Lower leg skin (tissue), 4 donors: ENCODE data around the gene RFK. TPM values are rescaled to one million over a fixed set of nuclear protein-coding genes. Genes with fewer than 3 reads are reported as not detected.

Experiments used
- DNase-seq, 2 donors: peaks; one replicate each; pipeline ENCODE4 v3.0.0-alpha.2; 2019; ENCODE audit warnings: low spot score in 2 of 2
- H3K4me3 ChIP-seq: fragments of 200-600 bp; sonication (generic); 2 replicates; pipeline ENCODE4 v1.5.1; 2017; ENCODE audit warnings: mild to moderate bottlenecking, low read depth; ENCODE audit not compliant: poor library complexity, severe bottlenecking
- POLR2A ChIP-seq, 2 donors: fragments of 450-650 bp; IDR thresholded peaks; one replicate each; pipeline ENCODE4 v1.6.1; 2016 to 2017; ENCODE audit warnings: antibody characterized with exemption in 2 of 2, mild to moderate bottlenecking in 1 of 2, moderate library complexity in 1 of 2
- WGBS, 2 donors: methylation state at CpG; one replicate each; pipeline ENCODE4 v1.1.5; 2018; 5-methylcytosine and 5-hydroxymethylcytosine counted together
- intact Hi-C: fragments of 100-400 bp; cut with DNase I; formaldehyde crosslinking; loops from one replicate; pipeline ENCODE4 v1.15.0; 2023; ENCODE audit warnings: low total_unique reads
- total RNA-seq, 4 donors: library from RNA; depleted of rRNA; stranded (reverse); fragments of >200 nt; gene quantifications; one replicate each; pipeline ENCODE4 v1.1.0, GENCODE V29; 2016
- TF ChIP-seq, protein P1 (sequence below), 3 donors: fragments of 450-650 bp; IDR thresholded peaks; one replicate each; pipeline ENCODE4 v1.5.1; 2016; ENCODE audit warnings: antibody characterized with exemption in 3 of 3, mild to moderate bottlenecking in 3 of 3, moderate library complexity in 2 of 3

The RFK gene
- total RNA-seq, 4 donors from 2014 or later = 10.8 to 20.4 (median 14.1) TPM

- no peak for TF ChIP-seq POLR2A (IDR thresholded peaks at IDR 0.05)
- TF ChIP-seq, protein P1, sequence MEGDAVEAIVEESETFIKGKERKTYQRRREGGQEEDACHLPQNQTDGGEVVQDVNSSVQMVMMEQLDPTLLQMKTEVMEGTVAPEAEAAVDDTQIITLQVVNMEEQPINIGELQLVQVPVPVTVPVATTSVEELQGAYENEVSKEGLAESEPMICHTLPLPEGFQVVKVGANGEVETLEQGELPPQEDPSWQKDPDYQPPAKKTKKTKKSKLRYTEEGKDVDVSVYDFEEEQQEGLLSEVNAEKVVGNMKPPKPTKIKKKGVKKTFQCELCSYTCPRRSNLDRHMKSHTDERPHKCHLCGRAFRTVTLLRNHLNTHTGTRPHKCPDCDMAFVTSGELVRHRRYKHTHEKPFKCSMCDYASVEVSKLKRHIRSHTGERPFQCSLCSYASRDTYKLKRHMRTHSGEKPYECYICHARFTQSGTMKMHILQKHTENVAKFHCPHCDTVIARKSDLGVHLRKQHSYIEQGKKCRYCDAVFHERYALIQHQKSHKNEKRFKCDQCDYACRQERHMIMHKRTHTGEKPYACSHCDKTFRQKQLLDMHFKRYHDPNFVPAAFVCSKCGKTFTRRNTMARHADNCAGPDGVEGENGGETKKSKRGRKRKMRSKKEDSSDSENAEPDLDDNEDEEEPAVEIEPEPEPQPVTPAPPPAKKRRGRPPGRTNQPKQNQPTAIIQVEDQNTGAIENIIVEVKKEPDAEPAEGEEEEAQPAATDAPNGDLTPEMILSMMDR (IDR thresholded peaks at IDR 0.05) = no peak
- WGBS, 2 donors = 37 to 47% methylated on average over 1 of the region's 1 CpG
Measured at GRCh38 chr9:76399856-76400255, 5.6 kb upstream of the RFK start.

DNA sequence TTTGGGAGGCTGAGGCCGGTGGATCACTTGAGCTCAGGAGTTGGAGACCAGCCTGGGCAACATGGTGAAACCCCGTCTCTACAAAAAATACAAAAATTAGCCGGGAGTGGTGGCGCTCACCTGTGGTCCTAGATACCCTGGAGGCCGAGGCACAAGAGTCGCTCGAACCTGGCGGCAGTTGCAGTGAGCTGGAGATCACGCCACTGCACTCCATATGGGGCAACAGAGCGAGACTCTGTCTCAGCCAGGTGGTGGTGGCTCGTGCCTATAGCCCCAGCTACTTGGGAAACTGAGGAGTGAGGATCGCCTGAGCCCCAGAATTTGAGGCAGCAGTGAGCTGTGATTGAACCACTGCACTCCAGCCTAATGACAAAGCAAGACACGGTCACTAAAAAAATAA lies 2.4 kb upstream of the RFK start:
- TF ChIP-seq POLR2A (IDR thresholded peaks at IDR 0.05) = no peak
- TF ChIP-seq, protein P1 (IDR thresholded peaks at IDR 0.05) = no peak
- no peak for DNase-seq
- intact Hi-C loops = no loop called here
- WGBS, 2 donors = 95 to 96% methylated on average over 13 of the region's 13 CpGs
- H3K4me3 ChIP-seq = no peak overlapping the region

More at GRCh38 chr9:76399856-76400255, 5.6 kb upstream of the RFK start:
- no peak for DNase-seq
- H3K4me3 ChIP-seq = no peak overlapping the region
- intact Hi-C loops = no loop called here

DNA sequence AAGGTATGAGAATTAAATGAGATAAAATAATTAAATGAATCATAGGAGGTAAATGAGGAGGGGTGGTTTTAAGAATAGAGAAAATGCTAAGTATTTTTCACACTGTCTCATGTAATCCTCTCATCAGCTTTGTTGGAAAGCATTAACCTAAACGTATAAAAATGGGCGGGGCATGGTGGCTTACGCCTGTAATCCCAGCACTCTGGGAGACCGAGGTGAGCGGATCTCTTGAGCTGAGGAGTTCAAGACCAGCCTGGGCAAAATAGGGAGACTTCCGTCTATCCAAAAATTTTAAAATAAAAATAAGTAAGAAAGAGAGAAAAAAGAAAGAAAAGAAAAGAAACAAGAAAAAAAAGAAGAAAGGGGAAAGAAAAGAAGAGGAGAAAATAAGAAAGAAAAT lies 1.9 kb upstream of the RFK start:
- H3K4me3 ChIP-seq = no peak overlapping the region
- WGBS, 2 donors = 89 to 92% methylated on average over 6 of the region's 6 CpGs
- intact Hi-C loops = no loop called here
- TF ChIP-seq POLR2A (IDR thresholded peaks at IDR 0.05) = no peak
- TF ChIP-seq, protein P1 (IDR thresholded peaks at IDR 0.05) = no peak
- peak in 1 of 2 donors; percentile 58 for DNase-seq

- TF ChIP-seq POLR2A (IDR thresholded peaks at IDR 0.05) = no peak
- TF ChIP-seq, protein P1 (IDR thresholded peaks at IDR 0.05) = no peak
- peak in 1 of 2 donors; percentile 56 for DNase-seq
- H3K4me3 ChIP-seq = no peak overlapping the region
- WGBS, 2 donors = 76 to 80% methylated on average over 10 of the region's 10 CpGs
- intact Hi-C loops = no loop called here
Measured at GRCh38 chr9:76395381-76395780, 1.2 kb upstream of the RFK start.

DNA sequence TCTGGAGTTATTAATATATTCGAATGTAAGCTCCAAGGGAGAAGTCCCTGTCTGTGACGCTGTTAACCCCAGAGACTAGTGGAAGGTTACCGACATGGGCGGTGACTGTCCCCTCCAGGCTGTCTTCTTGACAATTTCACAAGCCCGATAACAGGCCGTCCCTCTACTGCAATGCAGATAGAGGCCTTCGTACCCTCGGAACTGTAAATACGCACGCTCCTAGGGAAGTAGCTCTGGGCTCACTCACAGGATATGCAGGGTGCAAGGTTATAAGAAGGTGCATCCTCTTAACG lies 680 bp upstream of the RFK start:
- H3K4me3 ChIP-seq = peak overlapping the region; percentile 47
- DNase-seq = peak; percentile 59 to 89
- 0 to 2% methylated on average over 11 of the region's 11 CpGs for WGBS, 2 donors
- intact Hi-C loops = no loop called here
- TF ChIP-seq POLR2A (IDR thresholded peaks at IDR 0.05) = no peak
- TF ChIP-seq, protein P1 (IDR thresholded peaks at IDR 0.05) = no peak

GRCh38 chr9:76390656-76391055 lies 3.6 kb downstream of the RFK start:
- intact Hi-C loops = no loop called here
- WGBS, 2 donors = 62 to 63% methylated on average over 1 of the region's 1 CpG
- H3K4me3 ChIP-seq = no peak overlapping the region
- no peak for TF ChIP-seq POLR2A (IDR thresholded peaks at IDR 0.05)
- TF ChIP-seq, protein P1 (IDR thresholded peaks at IDR 0.05) = no peak
- DNase-seq = no peak
